ENCODE data around the gene RPL10.

RPL10 gene

GRCh38 chrX:154401918-154402621 lies 3.9 kb downstream of the RPL10 start:
- peak; percentile 63 for DNase-seq

- no peak for DNase-seq
Measured at GRCh38 chrX:154402622-154403127, 4.5 kb downstream of the RPL10 start.

- DNase-seq, result no peak
Measured at GRCh38 chrX:154403192-154403591, 5.0 kb downstream of the RPL10 start.

- DNase-seq, result no peak
Measured at GRCh38 chrX:154403858-154404257, 5.7 kb downstream of the RPL10 start.

- DNase-seq, result no peak
Measured at GRCh38 chrX:154404625-154405192, 6.5 kb downstream of the RPL10 start.

- DNase-seq, result no peak
Measured at GRCh38 chrX:154408659-154409221, 10.6 kb downstream of the RPL10 start.

GRCh38 chrX:154409222-154409871 lies 11.2 kb downstream of the RPL10 start, which contains the start of gene DNASE1L1:
Gene DNASE1L1 (minus strand): TSS chrX:154409254. CDS start chrX:154405568, 3,686 bp downstream.
- no peak for DNase-seq

GRCh38 chrX:154411981-154412340 lies 13.8 kb downstream of the RPL10 start:
- peak; percentile 77 for DNase-seq

- DNase-seq, result no peak
Measured at GRCh38 chrX:154412468-154412867, 14.3 kb downstream of the RPL10 start.

- no peak for DNase-seq
Measured at GRCh38 chrX:154413142-154413541, 15.0 kb downstream of the RPL10 start.

- DNase-seq, result no peak
Measured at GRCh38 chrX:154417157-154417556, 19.0 kb downstream of the RPL10 start.

GRCh38 chrX:154419189-154419588 lies 21.0 kb downstream of the RPL10 start:
- no peak for DNase-seq

GRCh38 chrX:154419688-154420401 lies 21.7 kb downstream of the RPL10 start:
- DNase-seq, result no peak

- no peak for DNase-seq
Measured at GRCh38 chrX:154420402-154420756, 22.2 kb downstream of the RPL10 start.

GRCh38 chrX:154426916-154427770 lies 29.0 kb downstream of the RPL10 start:
- DNase-seq, result no peak

- peak; percentile 97 for DNase-seq
Measured at GRCh38 chrX:154428176-154429171, 30.3 kb downstream of the RPL10 start, which contains the start of gene ATP6AP1. Gene ATP6AP1 (plus strand): TSS chrX:154428677. CDS start chrX:154428693, 16 bp downstream.

- DNase-seq, result no peak
Measured at GRCh38 chrX:154429711-154430110, 31.5 kb downstream of the RPL10 start.

GRCh38 chrX:154430479-154430878 lies 32.3 kb downstream of the RPL10 start:
- DNase-seq, result no peak

- DNase-seq, result no peak
Measured at GRCh38 chrX:154430916-154431315, 32.7 kb downstream of the RPL10 start.

GRCh38 chrX:154431341-154431740 lies 33.2 kb downstream of the RPL10 start:
- DNase-seq, result no peak

GRCh38 chrX:154432210-154432609 lies 34.0 kb downstream of the RPL10 start:
- no peak for DNase-seq

All from DMS53 (cell line).